ENCODE measurements around the gene LYST.
"Not testable (repeated sequence)": the region's sequence is repeated elsewhere in the genome, so short reads cannot be mapped to it uniquely, and the experiment has no call there.

Gene LYST

GRCh38 chr1:235652364-235652763, 214.3 kb downstream of the LYST start:
- peak; percentile 22 for DNase-seq (ENCODE audit: low spot score)

GRCh38 chr1:235651170-235651806, 215.4 kb downstream of the LYST start:
- DNase-seq (ENCODE audit: low spot score): no peak

GRCh38 chr1:235650341-235651169, 216.2 kb downstream of the LYST start:
- no peak for DNase-seq (ENCODE audit: low spot score)

GRCh38 chr1:235649368-235650163, 217.1 kb downstream of the LYST start, which contains the start of gene GNG4:
Gene GNG4, minus strand, starts transcription at chr1:235649784. Its CDS starts 65,946 bp downstream, at chr1:235583838.
- no peak for DNase-seq (ENCODE audit: low spot score)

- no peak for DNase-seq (ENCODE audit: low spot score)
Measured at GRCh38 chr1:235648954-235649367, 217.7 kb downstream of the LYST start.

GRCh38 chr1:235648407-235648907, 218.2 kb downstream of the LYST start:
- DNase-seq (ENCODE audit: low spot score): no peak

GRCh38 chr1:235647537-235647936, 219.2 kb downstream of the LYST start:
- DNase-seq (ENCODE audit: low spot score): not testable (repeated sequence)

- no peak for DNase-seq (ENCODE audit: low spot score)
Measured at GRCh38 chr1:235646463-235646862, 220.2 kb downstream of the LYST start.

GRCh38 chr1:235644693-235645305, 221.9 kb downstream of the LYST start:
- DNase-seq (ENCODE audit: low spot score): no peak

GRCh38 chr1:235643837-235644692, 222.6 kb downstream of the LYST start:
- no peak for DNase-seq (ENCODE audit: low spot score)

GRCh38 chr1:235642943-235643371, 223.7 kb downstream of the LYST start:
- DNase-seq (ENCODE audit: low spot score): no peak

GRCh38 chr1:235642011-235642942, 224.4 kb downstream of the LYST start:
- no peak for DNase-seq (ENCODE audit: low spot score)

- DNase-seq (ENCODE audit: low spot score): no peak
Measured at GRCh38 chr1:235640580-235640979, 226.1 kb downstream of the LYST start.

GRCh38 chr1:235639226-235640205, 227.2 kb downstream of the LYST start:
- DNase-seq (ENCODE audit: low spot score): no peak

- DNase-seq (ENCODE audit: low spot score): not testable (repeated sequence)
Measured at GRCh38 chr1:235638612-235639011, 228.1 kb downstream of the LYST start.

- DNase-seq (ENCODE audit: low spot score): no peak
Measured at GRCh38 chr1:235637756-235638534, 228.8 kb downstream of the LYST start.

GRCh38 chr1:235635938-235636662, 230.6 kb downstream of the LYST start:
- DNase-seq (ENCODE audit: low spot score): no peak
